Nephron (organoid): ENCODE data around the gene BACH1.
A peak's percentile ranks its signal among the peaks of the same experiment; 100 is the strongest.

Experiments
- H3K27ac Mint-ChIP-seq, 3 experiments: 2 replicates each; pipeline ENCODE4 v1.8.0; 2020; ENCODE audit warnings: mixed read lengths in 3 of 3, mild to moderate bottlenecking in 2 of 3, moderate library complexity in 1 of 3
- H3K27me3 Mint-ChIP-seq: 2 replicates; pipeline ENCODE4 v1.8.0; 2021; ENCODE audit warnings: low read depth, mild to moderate bottlenecking, moderate library complexity, mixed read lengths
- H3K36me3 Mint-ChIP-seq: 2 replicates; pipeline ENCODE4 v1.8.0; 2020; ENCODE audit warnings: low read depth, mixed read lengths
- H3K4me1 Mint-ChIP-seq: 2 replicates; pipeline ENCODE4 v1.8.0; 2020; ENCODE audit warnings: mixed read lengths
- H3K4me3 Mint-ChIP-seq, 3 experiments: 2 replicates each; pipeline ENCODE4 v1.8.0; 2020; ENCODE audit warnings: mild to moderate bottlenecking in 3 of 3, mixed read lengths in 3 of 3, moderate library complexity in 2 of 3
- H3K9me3 Mint-ChIP-seq: 2 replicates; pipeline ENCODE4 v1.8.0; 2020; ENCODE audit warnings: mixed read lengths
- CTCF ChIP-seq, 3 experiments: fragments of 200-600 bp; sonication (generic); IDR thresholded peaks; one replicate each; pipeline ENCODE4 v1.5.0; 2021; ENCODE audit warnings: antibody characterized with exemption in 3 of 3; ENCODE audit not compliant: unreplicated experiment in 3 of 3

BACH1 gene

GRCh38 chr21:29302359-29302875 lies 3.7 kb downstream of the BACH1 start:
- H3K27me3 Mint-ChIP-seq: no peaks in the 10 kb centered on the region
- H3K27ac Mint-ChIP-seq: peak overlapping the region; percentile 0 to 68 (median 36)
- peaks cover 55% of the 10 kb centered on the region for H3K4me1 Mint-ChIP-seq
- H3K9me3 Mint-ChIP-seq: peaks cover 4% of the 10 kb centered on the region
- no peak for TF ChIP-seq CTCF (IDR thresholded peaks at IDR 0.05; ENCODE audit: unreplicated experiment in 3 of 3)
- H3K4me3 Mint-ChIP-seq: peak overlapping the region; percentile 9 to 60 (median 42)
- peaks cover 11% of the 10 kb centered on the region for H3K36me3 Mint-ChIP-seq

GRCh38 chr21:29303288-29303687 lies 4.6 kb downstream of the BACH1 start:
- no peak for TF ChIP-seq CTCF (IDR thresholded peaks at IDR 0.05; ENCODE audit: unreplicated experiment in 3 of 3)
- no peaks in the 10 kb centered on the region for H3K27me3 Mint-ChIP-seq

GRCh38 chr21:29304597-29304996 lies 5.9 kb downstream of the BACH1 start:
- Mint-ChIP-seq H3K27ac (no peak overlapping the region), H3K36me3 (peaks cover 18% of the 10 kb centered on the region), H3K27me3 (no peaks in the 10 kb centered on the region), H3K4me3 (no peak overlapping the region), H3K9me3 (peaks cover 2% of the 10 kb centered on the region), H3K4me1 (peaks cover 52% of the 10 kb centered on the region)
- no peak for TF ChIP-seq CTCF (IDR thresholded peaks at IDR 0.05; ENCODE audit: unreplicated experiment in 3 of 3)

More at GRCh38 chr21:29303288-29303687, 4.6 kb downstream of the BACH1 start:
- Mint-ChIP-seq H3K9me3 (no peaks in the 10 kb centered on the region), H3K36me3 (peaks cover 8% of the 10 kb centered on the region), H3K27ac (peak overlapping the region in 1 of 3 experiments; percentile 68), H3K4me1 (peaks cover 55% of the 10 kb centered on the region), H3K4me3 (peak overlapping the region in 1 of 3 experiments; percentile 10)

DNA sequence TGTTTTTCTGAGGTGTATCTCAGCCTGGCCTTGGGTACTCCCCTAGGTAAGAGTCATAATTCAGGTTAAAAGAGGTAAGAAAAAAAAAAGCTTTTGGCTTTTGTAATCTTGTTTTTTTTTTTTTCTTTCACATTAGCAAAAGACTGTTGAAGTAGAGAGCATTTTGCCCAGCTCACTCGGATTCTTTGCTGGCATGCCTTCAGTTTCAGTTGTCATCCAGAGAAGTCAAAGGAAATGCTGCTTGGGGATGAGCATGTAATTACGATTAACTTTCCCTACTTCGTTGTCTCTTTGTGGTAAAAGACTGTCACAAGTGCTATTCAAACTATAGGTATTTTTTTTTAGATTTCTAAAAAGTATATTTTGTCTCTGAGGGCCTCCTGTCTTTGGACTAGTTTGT lies 6.3 kb downstream of the BACH1 start:
- H3K27me3 Mint-ChIP-seq: no peaks in the 10 kb centered on the region
- H3K4me1 Mint-ChIP-seq: peaks cover 47% of the 10 kb centered on the region
- peaks cover 2% of the 10 kb centered on the region for H3K9me3 Mint-ChIP-seq
- no peak overlapping the region for H3K27ac Mint-ChIP-seq
- TF ChIP-seq CTCF (IDR thresholded peaks at IDR 0.05; ENCODE audit: unreplicated experiment in 3 of 3): no peak
- no peak overlapping the region for H3K4me3 Mint-ChIP-seq
- peaks cover 22% of the 10 kb centered on the region for H3K36me3 Mint-ChIP-seq

DNA sequence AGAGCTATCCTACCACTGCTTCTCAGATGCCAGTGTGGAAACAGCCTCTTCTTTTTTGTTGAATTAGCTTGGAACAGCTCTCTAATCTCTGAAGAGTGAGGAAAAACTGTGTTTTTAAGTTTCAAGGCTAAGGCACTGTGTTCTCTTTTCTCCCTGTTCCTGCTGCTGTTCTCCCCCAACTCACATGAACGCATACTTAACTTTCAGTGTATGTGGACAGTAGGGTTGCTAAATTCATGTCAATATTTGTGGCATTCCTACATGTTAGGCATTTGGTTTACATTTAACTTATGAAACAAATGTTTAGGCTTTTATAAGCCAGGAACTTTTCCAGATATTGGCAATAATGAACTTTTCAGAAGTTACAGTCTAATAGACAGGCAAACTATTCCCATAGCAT lies 6.8 kb downstream of the BACH1 start:
- Mint-ChIP-seq H3K9me3 (peaks cover 6% of the 10 kb centered on the region), H3K27me3 (no peaks in the 10 kb centered on the region), H3K4me3 (no peak overlapping the region), H3K4me1 (peaks cover 42% of the 10 kb centered on the region), H3K27ac (peak overlapping the region in 1 of 3 experiments; percentile 1), H3K36me3 (peaks cover 27% of the 10 kb centered on the region)
- no peak for TF ChIP-seq CTCF (IDR thresholded peaks at IDR 0.05; ENCODE audit: unreplicated experiment in 3 of 3)

DNA sequence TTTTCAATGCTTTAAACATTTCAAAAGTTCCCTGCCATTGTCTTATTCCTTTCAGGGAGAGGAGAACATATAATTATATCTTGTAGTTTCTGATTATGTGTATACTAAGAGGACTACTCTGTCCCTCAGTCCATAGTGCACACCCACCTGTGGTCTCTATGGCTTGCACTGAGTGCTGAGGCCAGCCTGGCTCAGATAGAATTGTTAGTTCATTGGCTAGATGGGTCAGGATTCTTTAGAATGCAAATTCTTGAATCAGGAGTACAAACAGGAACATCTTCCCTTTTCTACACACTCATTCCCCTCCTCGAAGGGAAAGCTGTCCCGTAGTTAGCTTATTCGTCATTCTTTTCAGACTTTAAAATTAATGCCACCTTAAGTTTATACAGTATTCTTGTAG lies 8.2 kb downstream of the BACH1 start:
- H3K27ac Mint-ChIP-seq: no peak overlapping the region
- TF ChIP-seq CTCF (IDR thresholded peaks at IDR 0.05; ENCODE audit: unreplicated experiment in 3 of 3): no peak
- peaks cover 30% of the 10 kb centered on the region for H3K4me1 Mint-ChIP-seq
- no peak overlapping the region for H3K4me3 Mint-ChIP-seq
- peaks cover 11% of the 10 kb centered on the region for H3K9me3 Mint-ChIP-seq
- H3K27me3 Mint-ChIP-seq: no peaks in the 10 kb centered on the region
- peaks cover 36% of the 10 kb centered on the region for H3K36me3 Mint-ChIP-seq
